ENCODE data around the gene ITGA5.

Gene ITGA5

DNA sequence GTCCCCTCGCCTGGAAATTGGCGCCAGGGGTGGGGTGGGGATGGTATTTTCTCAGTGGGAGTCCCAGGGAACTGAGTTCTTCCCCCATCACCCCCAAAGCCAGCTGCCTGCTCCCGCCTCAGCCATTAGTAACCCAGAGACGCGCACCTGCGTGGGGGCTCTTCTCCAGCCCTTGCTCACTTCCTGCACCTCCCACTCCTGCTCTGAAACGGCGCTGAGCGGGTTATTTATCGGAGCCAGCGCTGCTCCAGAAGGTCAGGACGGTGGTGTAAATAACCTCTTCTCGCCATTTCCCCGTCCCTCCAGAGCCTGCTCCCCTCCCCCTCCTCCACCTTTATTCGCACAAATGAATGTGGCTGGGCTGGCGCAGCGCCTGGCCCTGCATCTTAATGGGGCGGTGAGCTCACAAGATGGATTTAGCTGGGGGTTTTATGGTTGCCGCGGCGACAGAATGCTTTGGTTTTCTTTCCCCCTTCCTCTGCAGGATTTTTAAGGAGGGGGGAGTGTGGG lies 67.0 kb downstream of the ITGA5 start:
- DNase-seq (ENCODE audit: extremely low spot score): no peak
- ChIA-PET POLR2A (interaction anchor here (1.2 to 2.1 kb wide), 2 partner anchors 11 to 72 kb away, joined by 3 to 10 read pairs; partner anchors contain the start of gene CBX5), CTCF (interaction anchor here (1.1 to 1.2 kb wide), 2 partner anchors 8 to 19 kb away, joined by 3 read pairs; no protein-coding TSS in a partner anchor)
- TF ChIP-seq FOXM1 (IDR thresholded peaks at IDR 0.05; ENCODE audit: borderline replicate concordance) (no peak), L3MBTL2 (conservative IDR thresholded peaks at IDR 0.05) (no peak), BHLHE40 (IDR thresholded peaks at IDR 0.05; ENCODE audit: borderline replicate concordance) (no peak), ZNF384 (IDR thresholded peaks at IDR 0.05) (no peak), ELF4 (IDR thresholded peaks at IDR 0.05) (no peak), LEF1 (IDR thresholded peaks at IDR 0.05; ENCODE audit: borderline replicate concordance) (no peak), FOXA1 (IDR thresholded peaks at IDR 0.05) (no peak), CTBP1 (IDR thresholded peaks at IDR 0.05; ENCODE audit: borderline replicate concordance) (no peak), HDGF (IDR thresholded peaks at IDR 0.05; ENCODE audit: borderline replicate concordance) (no peak), SUZ12 (IDR thresholded peaks at IDR 0.05) (no peak), FOXK2 (IDR thresholded peaks at IDR 0.05) (no peak), TARDBP (IDR thresholded peaks at IDR 0.05) (no peak), SP1 (IDR thresholded peaks at IDR 0.05) (no peak), NFRKB (IDR thresholded peaks at IDR 0.05) (no peak), ARNT (IDR thresholded peaks at IDR 0.05) (no peak)
- TF ChIP-seq, protein P1, sequence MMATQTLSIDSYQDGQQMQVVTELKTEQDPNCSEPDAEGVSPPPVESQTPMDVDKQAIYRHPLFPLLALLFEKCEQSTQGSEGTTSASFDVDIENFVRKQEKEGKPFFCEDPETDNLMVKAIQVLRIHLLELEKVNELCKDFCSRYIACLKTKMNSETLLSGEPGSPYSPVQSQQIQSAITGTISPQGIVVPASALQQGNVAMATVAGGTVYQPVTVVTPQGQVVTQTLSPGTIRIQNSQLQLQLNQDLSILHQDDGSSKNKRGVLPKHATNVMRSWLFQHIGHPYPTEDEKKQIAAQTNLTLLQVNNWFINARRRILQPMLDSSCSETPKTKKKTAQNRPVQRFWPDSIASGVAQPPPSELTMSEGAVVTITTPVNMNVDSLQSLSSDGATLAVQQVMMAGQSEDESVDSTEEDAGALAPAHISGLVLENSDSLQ (IDR thresholded peaks at IDR 0.05): no peak

DNA sequence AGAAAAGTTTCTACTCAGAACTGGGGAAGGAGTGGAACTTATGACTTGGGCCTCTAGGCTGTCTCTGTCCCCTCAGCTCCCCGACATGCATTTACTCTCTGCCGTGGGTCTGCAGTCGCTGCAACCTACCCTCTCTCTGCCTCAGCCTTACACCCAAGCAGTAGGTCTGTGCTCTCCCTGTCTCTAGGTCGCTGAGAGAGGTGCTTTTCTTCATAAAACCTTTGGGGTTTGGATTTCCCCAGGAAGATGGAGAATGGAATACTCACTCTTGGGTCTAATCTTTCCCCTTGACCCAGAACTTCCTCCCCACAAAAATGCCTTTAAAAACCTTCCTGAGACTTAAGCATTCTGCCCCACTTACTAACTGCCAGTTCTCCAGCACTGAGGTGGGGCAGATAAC lies 67.7 kb downstream of the ITGA5 start:
- TF ChIP-seq FOXA1 (IDR thresholded peaks at IDR 0.05) (no peak), ARNT (IDR thresholded peaks at IDR 0.05) (no peak), SUZ12 (IDR thresholded peaks at IDR 0.05) (no peak), CTBP1 (IDR thresholded peaks at IDR 0.05; ENCODE audit: borderline replicate concordance) (no peak), L3MBTL2 (conservative IDR thresholded peaks at IDR 0.05) (no peak), FOXM1 (IDR thresholded peaks at IDR 0.05; ENCODE audit: borderline replicate concordance) (no peak), SP1 (IDR thresholded peaks at IDR 0.05) (no peak), ZNF384 (IDR thresholded peaks at IDR 0.05) (no peak), FOXK2 (IDR thresholded peaks at IDR 0.05) (no peak), NFRKB (IDR thresholded peaks at IDR 0.05) (no peak), BHLHE40 (IDR thresholded peaks at IDR 0.05; ENCODE audit: borderline replicate concordance) (no peak), HDGF (IDR thresholded peaks at IDR 0.05; ENCODE audit: borderline replicate concordance) (no peak), TARDBP (IDR thresholded peaks at IDR 0.05) (no peak), ELF4 (IDR thresholded peaks at IDR 0.05) (no peak), LEF1 (IDR thresholded peaks at IDR 0.05; ENCODE audit: borderline replicate concordance) (no peak)
- TF ChIP-seq, protein P1 (IDR thresholded peaks at IDR 0.05): no peak
- ChIA-PET CTCF (interaction anchor here (1.2 kb wide), 1 partner anchor 7 kb away, joined by 3 read pairs; no protein-coding TSS in a partner anchor), POLR2A (no interaction called here)
- DNase-seq (ENCODE audit: extremely low spot score): no peak

DNA sequence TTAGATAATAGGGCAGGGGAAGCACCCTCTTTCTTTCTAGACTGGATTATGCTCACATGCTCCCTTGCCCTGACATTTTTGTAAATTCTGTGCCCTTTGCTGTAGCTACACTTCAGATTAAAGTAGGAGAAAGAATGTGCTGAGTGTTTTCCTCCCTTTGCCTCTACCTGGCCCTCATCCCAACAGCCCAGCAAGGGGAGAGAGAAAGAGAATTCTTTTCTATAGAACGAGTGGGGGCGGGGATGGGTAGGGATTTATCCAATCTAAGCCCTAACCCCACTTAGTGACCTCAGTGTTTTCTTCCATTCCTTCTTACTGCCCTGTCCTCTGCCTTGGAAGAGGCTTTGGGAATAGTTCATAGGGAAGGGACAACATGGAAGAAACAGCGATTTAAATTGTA lies 68.3 kb downstream of the ITGA5 start:
- ChIA-PET POLR2A (no interaction called here), CTCF (no interaction called here)
- TF ChIP-seq NFRKB (IDR thresholded peaks at IDR 0.05) (no peak), BHLHE40 (IDR thresholded peaks at IDR 0.05; ENCODE audit: borderline replicate concordance) (no peak), ZNF384 (IDR thresholded peaks at IDR 0.05) (no peak), LEF1 (IDR thresholded peaks at IDR 0.05; ENCODE audit: borderline replicate concordance) (no peak), CTBP1 (IDR thresholded peaks at IDR 0.05; ENCODE audit: borderline replicate concordance) (no peak), ARNT (IDR thresholded peaks at IDR 0.05) (no peak), FOXA1 (IDR thresholded peaks at IDR 0.05) (no peak), SP1 (IDR thresholded peaks at IDR 0.05) (no peak), TARDBP (IDR thresholded peaks at IDR 0.05) (no peak), HDGF (IDR thresholded peaks at IDR 0.05; ENCODE audit: borderline replicate concordance) (no peak), FOXM1 (IDR thresholded peaks at IDR 0.05; ENCODE audit: borderline replicate concordance) (no peak), SUZ12 (IDR thresholded peaks at IDR 0.05) (no peak), L3MBTL2 (conservative IDR thresholded peaks at IDR 0.05) (no peak), FOXK2 (IDR thresholded peaks at IDR 0.05) (no peak)
- DNase-seq (ENCODE audit: extremely low spot score): no peak

DNA sequence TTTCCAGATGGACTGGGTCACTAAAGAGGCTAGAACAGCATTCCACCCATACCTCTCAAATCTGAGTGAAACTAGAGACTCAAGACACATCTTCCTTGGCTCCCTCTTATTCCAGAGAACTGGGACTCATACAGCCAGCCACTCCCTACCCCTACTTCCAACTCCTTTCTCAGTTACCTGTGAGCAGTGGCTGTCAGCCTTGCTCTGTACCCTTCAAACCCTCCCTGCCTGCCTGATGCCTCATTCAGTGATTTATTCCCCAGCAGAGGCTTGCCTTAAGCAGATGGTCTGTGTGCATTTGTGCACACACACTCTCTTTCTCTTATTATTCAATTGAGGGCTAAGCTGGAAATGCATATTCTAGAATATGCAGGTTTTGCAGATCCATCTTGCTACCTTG lies 69.4 kb downstream of the ITGA5 start:
- TF ChIP-seq BHLHE40 (IDR thresholded peaks at IDR 0.05; ENCODE audit: borderline replicate concordance): no peak
- TF ChIP-seq, protein P1 (IDR thresholded peaks at IDR 0.05): no peak
- no peak for TF ChIP-seq FOXK2 (IDR thresholded peaks at IDR 0.05)
- no peak for TF ChIP-seq FOXM1 (IDR thresholded peaks at IDR 0.05; ENCODE audit: borderline replicate concordance)
- TF ChIP-seq CTBP1 (IDR thresholded peaks at IDR 0.05; ENCODE audit: borderline replicate concordance): no peak
- TF ChIP-seq LEF1 (IDR thresholded peaks at IDR 0.05; ENCODE audit: borderline replicate concordance): no peak
- TF ChIP-seq FOXA1 (IDR thresholded peaks at IDR 0.05): no peak
- no peak for TF ChIP-seq ARNT (IDR thresholded peaks at IDR 0.05)
- no peak for TF ChIP-seq ZNF384 (IDR thresholded peaks at IDR 0.05)
- no peak for DNase-seq (ENCODE audit: extremely low spot score)
- ChIA-PET POLR2A (no interaction called here), CTCF (no interaction called here)

DNA sequence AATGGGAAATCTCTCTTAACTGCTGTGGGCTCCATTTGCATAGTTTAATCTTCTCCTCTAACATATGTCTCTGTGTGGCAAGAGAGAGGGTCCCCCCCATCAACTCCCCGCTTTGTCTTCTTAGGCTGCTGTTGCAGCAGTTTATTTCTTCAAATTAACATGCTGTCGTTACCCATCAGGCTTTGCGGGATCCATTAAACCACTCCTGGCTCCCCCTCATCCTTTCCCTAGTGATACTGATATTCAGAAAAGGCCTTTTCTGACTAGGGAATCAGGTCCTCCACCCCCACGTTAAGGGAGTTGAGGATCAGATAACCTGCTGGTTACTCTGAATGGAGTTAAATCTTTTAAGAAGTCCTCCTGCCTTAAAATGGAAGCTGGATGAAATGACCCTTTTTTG lies 70.0 kb downstream of the ITGA5 start:
- no peak for DNase-seq (ENCODE audit: extremely low spot score)
- TF ChIP-seq NFRKB (IDR thresholded peaks at IDR 0.05) (no peak), ELF4 (IDR thresholded peaks at IDR 0.05) (no peak)
- CTCF ChIA-PET: no interaction called here
- POLR2A ChIA-PET: no interaction called here

All from HEK293T (cell line).